Hematopoietic multipotent progenitor cell (in vitro differentiated cells): ENCODE results near the gene FKTN. TPM values are rescaled to one million over a fixed set of nuclear protein-coding genes. Genes with fewer than 3 reads are reported as not detected.

Experiments used
- DNase-seq, 3 donors: peaks; one replicate each; pipeline ENCODE4 v3.0.0-alpha.2; 2011 to 2015; ENCODE audit warnings: low read depth in 2 of 3, low spot score in 2 of 3
- total RNA-seq: library from RNA; depleted of rRNA; stranded (reverse); fragments of >200 nt; gene quantifications from one replicate; pipeline ENCODE4 v1.2.3, GENCODE V29; 2012

Gene FKTN
- total RNA-seq, 1 donor, result 5.4 TPM

GRCh38 chr9:105673850-105674387, 116.0 kb downstream of the FKTN start:
- no peak for DNase-seq

GRCh38 chr9:105676351-105676923, 118.5 kb downstream of the FKTN start:
- no peak for DNase-seq

- DNase-seq, result no peak
Observed at GRCh38 chr9:105678163-105678562, 120.2 kb downstream of the FKTN start.

GRCh38 chr9:105678781-105679180, 120.8 kb downstream of the FKTN start:
- DNase-seq, result no peak

- DNase-seq, result no peak
Observed at GRCh38 chr9:105679257-105680022, 121.5 kb downstream of the FKTN start.

GRCh38 chr9:105681313-105681712, 123.4 kb downstream of the FKTN start:
- DNase-seq, result no peak

GRCh38 chr9:105681724-105682123, 123.8 kb downstream of the FKTN start:
- no peak for DNase-seq

- DNase-seq, result no peak
Observed at GRCh38 chr9:105683688-105684275, 125.9 kb downstream of the FKTN start.

GRCh38 chr9:105686936-105687335, 129.0 kb downstream of the FKTN start:
- DNase-seq, result no peak

Other genes starting within 250 kb of the FKTN start
- gene FSD1L, start 110.1 kb upstream of the FKTN start, total RNA-seq, result 1.6 TPM
- gene TAL2, start 104.3 kb downstream of the FKTN start, total RNA-seq, result 0.27 TPM
- 18.3 TPM for gene TMEM38B, start 136.4 kb downstream of the FKTN start, total RNA-seq